ENCODE results near the gene UNC119B. TPM values are rescaled to one million over a fixed set of nuclear protein-coding genes. Genes with fewer than 3 reads are reported as not detected.

UNC119B gene
- total RNA-seq, 1 experiment from 2014 or later, result 51.5 TPM

GRCh38 chr12:120737557-120738251 is 27.4 kb downstream of the UNC119B start:
- no CpG with 5 or more reads among the region's 25 CpGs for WGBS (ENCODE audit: extremely low coverage, insufficient read length, low lambda C conversion rate)
- H3K18ac ChIP-seq (ENCODE audit: insufficient read length, low read depth, low read length), result no peak overlapping the region

More at GRCh38 chr12:120737557-120738251, 27.4 kb downstream of the UNC119B start:
- Mint-ChIP-seq H3K36me3 (ENCODE audit: insufficient read depth in 1 of 3, low read depth in 3 of 3) (peaks cover 5 to 12% (median 9%) of the 10 kb centered on the region in 3 experiments; a peak in 4 of 7 replicates), H3K27me3 (ENCODE audit: low read depth) (no peaks in the 10 kb centered on the region), H3K4me3 (no peak overlapping the region), H3K4me1 (no peaks in the 10 kb centered on the region), H3K9me3 (peaks cover 5 to 7% of the 10 kb centered on the region in 2 experiments; a peak in 2 of 5 replicates), H3K27ac (peak overlapping the region in 1 of 3 experiments; percentile 95; a peak in 2 of 7 replicates)
- Histone ChIP-seq H3K79me2 (ENCODE audit: insufficient read depth, low read length) (no peaks in the 10 kb centered on the region), H3K9ac (ENCODE audit: extremely low read depth, insufficient read length, low read length) (no peak overlapping the region), H3K27me3 (ENCODE audit: insufficient read depth, low read length) (no peaks in the 10 kb centered on the region), H3K27ac (ENCODE audit: insufficient read length, low read depth, low read length) (no peak overlapping the region), H3K4ac (ENCODE audit: low read depth, low read length) (no peak overlapping the region), H2AK5ac (ENCODE audit: insufficient read length, low read length) (no peak overlapping the region), H3K23me2 (ENCODE audit: insufficient read length, low read depth, low read length, poor library complexity, severe bottlenecking) (no peaks in the 10 kb centered on the region), H2BK15ac (ENCODE audit: low read depth, low read length) (no peak overlapping the region; the same call in 1 of the 2 replicates), H2BK20ac (ENCODE audit: low read depth, low read length, poor library complexity, severe bottlenecking) (no peak overlapping the region), H2AFZ (ENCODE audit: low read length) (no peak overlapping the region), H3K79me1 (ENCODE audit: insufficient read depth, low read depth, low read length, poor library complexity, severe bottlenecking) (no peaks in the 10 kb centered on the region), H2BK12ac (ENCODE audit: insufficient read length, low read depth, low read length) (no peak overlapping the region), H2BK120ac (ENCODE audit: low read depth, low read length, poor library complexity, severe bottlenecking) (no peak overlapping the region), H3K4me1 (ENCODE audit: insufficient read depth, low read length) (no peaks in the 10 kb centered on the region), H4K8ac (replicated peaks; ENCODE audit: insufficient read length, low read depth, low read length) (no peak overlapping the region), H3K4me2 (ENCODE audit: insufficient read depth, insufficient read length, low read length) (no peak overlapping the region), H3K23ac (ENCODE audit: insufficient read length, low read depth, low read length) (no peak overlapping the region), H3K9me3 (ENCODE audit: control insufficient read depth, low read depth, low read length) (no peaks in the 10 kb centered on the region), H4K20me1 (ENCODE audit: control insufficient read depth, insufficient read depth, insufficient read length) (no peaks in the 10 kb centered on the region), H3K14ac (ENCODE audit: insufficient read depth, low read length) (no peak overlapping the region), H3T11ph (ENCODE audit: low read length) (no peak overlapping the region), H4K5ac (ENCODE audit: insufficient read length, low read depth, low read length) (no peak overlapping the region), H3K56ac (ENCODE audit: insufficient read length, low read depth, low read length) (no peak overlapping the region), H4K91ac (ENCODE audit: insufficient read length, low read depth, low read length) (no peak overlapping the region), H2BK5ac (ENCODE audit: insufficient read length, low read length) (no peak overlapping the region)
- TF ChIP-seq CTCF (conservative IDR thresholded peaks at IDR 0.05), result peak; percentile 60
- DNase-seq, result peak; percentile 81
